SJSA1 (cell line): ENCODE data around the gene PSMB2. TPM values are rescaled to one million over a fixed set of nuclear protein-coding genes. Genes with fewer than 3 reads are reported as not detected.
A peak's percentile ranks its signal among the peaks of the same experiment; 100 is the strongest.

ENCODE experiments used
- DNase-seq, 2 experiments: peaks; one replicate each; pipeline ENCODE4 v3.0.0-alpha.2; 2015 to 2020; ENCODE audit warnings: low spot score in 2 of 2, low read depth in 1 of 2
- H3K27ac ChIP-seq: fragments of 250-450 bp; sonication (Bioruptor Pico); 2 replicates; pipeline ENCODE4 v1.5.1; 2020; ENCODE audit warnings: mild to moderate bottlenecking, moderate library complexity
- H3K27me3 ChIP-seq: fragments of 250-450 bp; sonication (Bioruptor Pico); replicated peaks from 2 replicates; pipeline ENCODE4 v1.5.1; 2020; ENCODE audit warnings: mild to moderate bottlenecking, moderate library complexity
- H3K36me3 ChIP-seq: fragments of 250-450 bp; sonication (Bioruptor Pico); 2 replicates; pipeline ENCODE4 v1.5.1; 2020; ENCODE audit warnings: mild to moderate bottlenecking
- H3K4me1 ChIP-seq: fragments of 250-450 bp; sonication (Bioruptor Pico); replicated peaks from 2 replicates; pipeline ENCODE4 v1.6.1; 2021; ENCODE audit warnings: mild to moderate bottlenecking
- H3K4me3 ChIP-seq: fragments of 250-450 bp; sonication (Bioruptor Pico); 2 replicates; pipeline ENCODE4 v1.5.1; 2020; ENCODE audit warnings: mild to moderate bottlenecking
- H3K9me3 ChIP-seq: fragments of 250-450 bp; sonication (Bioruptor Pico); replicated peaks from 2 replicates; pipeline ENCODE4 v1.5.1; 2020; ENCODE audit warnings: mild to moderate bottlenecking
- total RNA-seq: library from RNA; depleted of rRNA; stranded (reverse); fragments of >200 nt; shearing (Covaris generic); gene quantifications from 2 replicates; pipeline ENCODE4 v1.2.3, GENCODE V29; 2014

The PSMB2 gene
- total RNA-seq, 1 experiment from 2014 or later = 48.3 TPM

GRCh38 chr1:35568975-35569395, 72.3 kb downstream of the PSMB2 start:
- H3K9me3 ChIP-seq = no peaks in the 10 kb centered on the region
- H3K4me1 ChIP-seq = peaks cover 8% of the 10 kb centered on the region
- peak; percentile 56 to 71 for DNase-seq
- no peak overlapping the region for H3K27ac ChIP-seq
- peaks cover 7% of the 10 kb centered on the region for H3K27me3 ChIP-seq
- H3K4me3 ChIP-seq = no peak overlapping the region
- H3K36me3 ChIP-seq = peaks cover 14% of the 10 kb centered on the region

GRCh38 chr1:35567947-35568558, 73.3 kb downstream of the PSMB2 start:
- no peak overlapping the region for H3K27ac ChIP-seq
- H3K4me1 ChIP-seq = peaks cover 2% of the 10 kb centered on the region

GRCh38 chr1:35565742-35566133, 75.6 kb downstream of the PSMB2 start:
- DNase-seq = no peak
- Histone ChIP-seq H3K36me3 (peaks cover 36% of the 10 kb centered on the region), H3K9me3 (no peaks in the 10 kb centered on the region), H3K4me1 (no peaks in the 10 kb centered on the region), H3K4me3 (no peak overlapping the region), H3K27ac (no peak overlapping the region), H3K27me3 (no peaks in the 10 kb centered on the region)

More at GRCh38 chr1:35567947-35568558, 73.3 kb downstream of the PSMB2 start:
- no peak for DNase-seq
- Histone ChIP-seq H3K4me3 (no peak overlapping the region), H3K9me3 (no peaks in the 10 kb centered on the region), H3K27me3 (peaks cover 3% of the 10 kb centered on the region), H3K36me3 (peaks cover 17% of the 10 kb centered on the region)

GRCh38 chr1:35564884-35565741, 76.2 kb downstream of the PSMB2 start:
- Histone ChIP-seq H3K4me3 (no peak overlapping the region), H3K36me3 (peaks cover 39% of the 10 kb centered on the region), H3K27ac (no peak overlapping the region), H3K27me3 (no peaks in the 10 kb centered on the region), H3K9me3 (no peaks in the 10 kb centered on the region), H3K4me1 (no peaks in the 10 kb centered on the region)
- DNase-seq = no peak

GRCh38 chr1:35564037-35564883, 77.1 kb downstream of the PSMB2 start:
- Histone ChIP-seq H3K27ac (no peak overlapping the region), H3K36me3 (peaks cover 41% of the 10 kb centered on the region), H3K4me3 (no peak overlapping the region), H3K9me3 (no peaks in the 10 kb centered on the region), H3K4me1 (no peaks in the 10 kb centered on the region), H3K27me3 (no peaks in the 10 kb centered on the region)
- DNase-seq = peak; percentile 55 to 80

GRCh38 chr1:35563166-35563565, 78.2 kb downstream of the PSMB2 start:
- Histone ChIP-seq H3K4me3 (no peak overlapping the region), H3K36me3 (peaks cover 41% of the 10 kb centered on the region), H3K9me3 (no peaks in the 10 kb centered on the region), H3K4me1 (peaks cover 5% of the 10 kb centered on the region; the same call in 1 of the 2 replicates), H3K27me3 (no peaks in the 10 kb centered on the region), H3K27ac (no peak overlapping the region)
- no peak for DNase-seq

GRCh38 chr1:35561972-35562680, 79.2 kb downstream of the PSMB2 start:
- Histone ChIP-seq H3K36me3 (peaks cover 42% of the 10 kb centered on the region), H3K4me3 (no peak overlapping the region), H3K27ac (no peak overlapping the region), H3K4me1 (peaks cover 7% of the 10 kb centered on the region; the same call in 1 of the 2 replicates), H3K27me3 (no peaks in the 10 kb centered on the region), H3K9me3 (no peaks in the 10 kb centered on the region)
- no peak for DNase-seq

- Histone ChIP-seq H3K36me3 (peaks cover 46% of the 10 kb centered on the region), H3K27ac (no peak overlapping the region), H3K4me3 (no peak overlapping the region), H3K9me3 (no peaks in the 10 kb centered on the region), H3K27me3 (no peaks in the 10 kb centered on the region), H3K4me1 (peaks cover 9% of the 10 kb centered on the region)
- DNase-seq = no peak
Measured at GRCh38 chr1:35561297-35561971, 79.9 kb downstream of the PSMB2 start.

- no peak for DNase-seq
- Histone ChIP-seq H3K27ac (no peak overlapping the region), H3K4me1 (peaks cover 18% of the 10 kb centered on the region), H3K4me3 (no peak overlapping the region), H3K27me3 (no peaks in the 10 kb centered on the region), H3K9me3 (no peaks in the 10 kb centered on the region), H3K36me3 (peaks cover 46% of the 10 kb centered on the region)
Measured at GRCh38 chr1:35560256-35561225, 80.8 kb downstream of the PSMB2 start.

- no peaks in the 10 kb centered on the region for H3K9me3 ChIP-seq
- H3K36me3 ChIP-seq = peaks cover 36% of the 10 kb centered on the region
- no peak for DNase-seq
- H3K4me1 ChIP-seq = peaks cover 19% of the 10 kb centered on the region
- no peaks in the 10 kb centered on the region for H3K27me3 ChIP-seq
- H3K4me3 ChIP-seq = no peak overlapping the region
- H3K27ac ChIP-seq = no peak overlapping the region
Measured at GRCh38 chr1:35559317-35559944, 81.9 kb downstream of the PSMB2 start.

- no peaks in the 10 kb centered on the region for H3K27me3 ChIP-seq
- peak in 1 of 2 experiments; percentile 36 for DNase-seq
- H3K9me3 ChIP-seq = no peaks in the 10 kb centered on the region
- H3K36me3 ChIP-seq = peaks cover 35% of the 10 kb centered on the region; the same call in 1 of the 2 replicates
- no peak overlapping the region for H3K27ac ChIP-seq
- peaks cover 19% of the 10 kb centered on the region for H3K4me1 ChIP-seq
- H3K4me3 ChIP-seq = peak overlapping the region; percentile 86
Measured at GRCh38 chr1:35558374-35559316, 82.7 kb downstream of the PSMB2 start.
